WTC11 (cell line): ENCODE results near the gene SLC25A6.

Experiments
- CTCF ChIP-seq: fragments of 200-600 bp; IDR thresholded peaks from 2 replicates; pipeline ENCODE4 v1.8.0; 2022; ENCODE audit warnings: antibody characterized with exemption
- E2F1 ChIP-seq: sonication (generic); formaldehyde crosslinking; IDR thresholded peaks from 2 replicates; pipeline ENCODE4 v1.8.0; 2022; ENCODE audit warnings: mild to moderate bottlenecking, missing genetic modification reagents
- FOXP4 ChIP-seq: sonication (generic); formaldehyde crosslinking; IDR thresholded peaks from 2 replicates; pipeline ENCODE4 v1.8.0; 2022; ENCODE audit warnings: mild to moderate bottlenecking, missing genetic modification reagents
- NFATC4 ChIP-seq: fragments of 250-450 bp; sonication (Bioruptor Pico); IDR thresholded peaks from 2 replicates; pipeline ENCODE4 v1.9.0; 2021; ENCODE audit warnings: mild to moderate bottlenecking
- USF1 ChIP-seq: sonication (generic); formaldehyde crosslinking; IDR thresholded peaks from 2 replicates; pipeline ENCODE4 v1.8.0; 2022; ENCODE audit warnings: mild to moderate bottlenecking, missing genetic modification reagents
- ZNF232 ChIP-seq: sonication (generic); formaldehyde crosslinking; IDR thresholded peaks from 2 replicates; pipeline ENCODE4 v1.8.0; 2022; ENCODE audit warnings: mild to moderate bottlenecking, missing genetic modification reagents
- ZNF263 ChIP-seq: sonication (generic); formaldehyde crosslinking; IDR thresholded peaks from 2 replicates; pipeline ENCODE4 v1.8.1; 2022; ENCODE audit warnings: low read depth, mild to moderate bottlenecking, moderate library complexity, missing genetic modification reagents

GRCh38 chrX:1394731-1395501, 3.0 kb upstream of the SLC25A6 start:
- TF ChIP-seq USF1 (no peak), CTCF (no peak), ZNF232 (no peak), FOXP4 (CRISPR knock-in tag) (no peak), NFATC4 (CRISPR knock-in tag) (no peak), ZNF263 (CRISPR knock-in tag) (no peak), E2F1 (no peak)
